ACC112 (cell line): ENCODE data around the gene MAVS.
A peak's percentile ranks its signal among the peaks of the same experiment; 100 is the strongest.

Source experiments
- H2AFZ ChIP-seq: fragments of 200-600 bp; sonication (generic); one replicate; pipeline ENCODE4 v1.6.0; 2017; ENCODE audit warnings: antibody characterized with exemption, low read length; ENCODE audit not compliant: unreplicated experiment
- H3K27ac ChIP-seq: fragments of 200-600 bp; sonication (generic); 2 replicates; pipeline ENCODE4 v1.5.1; 2014; ENCODE audit warnings: low read depth, mild to moderate bottlenecking, antibody characterized with exemption, low read length, moderate library complexity
- H3K27me3 ChIP-seq: fragments of 200-600 bp; sonication (generic); 2 replicates; pipeline ENCODE4 v1.6.1; 2014; ENCODE audit warnings: mild to moderate bottlenecking, antibody characterized with exemption, low read length, moderate library complexity, mixed read lengths; ENCODE audit not compliant: insufficient read depth
- H3K36me3 ChIP-seq: fragments of 200-600 bp; sonication (generic); 2 replicates; pipeline ENCODE4 v1.6.1; 2016; ENCODE audit warnings: mild to moderate bottlenecking, antibody characterized with exemption, low read length, moderate library complexity, mixed read lengths; ENCODE audit not compliant: insufficient read depth
- H3K4me1 ChIP-seq: fragments of 200-600 bp; sonication (generic); one replicate; pipeline ENCODE4 v1.6.1; 2016; ENCODE audit warnings: low read length, mixed read lengths; ENCODE audit not compliant: insufficient read depth, unreplicated experiment, control insufficient read depth
- H3K4me3 ChIP-seq: fragments of 200-600 bp; sonication (generic); 2 replicates; pipeline ENCODE4 v1.5.1; 2014; ENCODE audit warnings: mild to moderate bottlenecking, low read depth, low read length
- H3K79me2 ChIP-seq: fragments of 200-600 bp; sonication (generic); one replicate; pipeline ENCODE4 v1.6.0; 2016; ENCODE audit warnings: low read length; ENCODE audit not compliant: control insufficient read depth, unreplicated experiment, insufficient read depth

MAVS gene

GRCh38 chr20:3911956-3912355 is 65.3 kb downstream of the MAVS start:
- no peak overlapping the region for H2AFZ ChIP-seq
- H3K4me3 ChIP-seq: no peak overlapping the region
- H3K27ac ChIP-seq: no peak overlapping the region
- H3K36me3 ChIP-seq: peaks cover 49% of the 10 kb centered on the region
- no peaks in the 10 kb centered on the region for H3K27me3 ChIP-seq
- no peaks in the 10 kb centered on the region for H3K4me1 ChIP-seq
- H3K79me2 ChIP-seq: peaks cover 89% of the 10 kb centered on the region

GRCh38 chr20:3914446-3914845 is 67.8 kb downstream of the MAVS start:
- Histone ChIP-seq H3K4me1 (peaks cover 12% of the 10 kb centered on the region), H3K27ac (no peak overlapping the region), H3K36me3 (peaks cover 45% of the 10 kb centered on the region), H3K4me3 (no peak overlapping the region), H3K27me3 (no peaks in the 10 kb centered on the region), H3K79me2 (peaks cover 86% of the 10 kb centered on the region), H2AFZ (no peak overlapping the region)

- peaks cover 44% of the 10 kb centered on the region for H3K36me3 ChIP-seq
- no peak overlapping the region for H2AFZ ChIP-seq
- H3K79me2 ChIP-seq: peaks cover 77% of the 10 kb centered on the region
- H3K4me1 ChIP-seq: peaks cover 13% of the 10 kb centered on the region
- H3K4me3 ChIP-seq: no peak overlapping the region
- no peaks in the 10 kb centered on the region for H3K27me3 ChIP-seq
- no peak overlapping the region for H3K27ac ChIP-seq
These were observed 69.1 kb downstream of the MAVS start for GRCh38 chr20:3915691-3916090.

- Histone ChIP-seq H3K4me3 (no peak overlapping the region), H3K4me1 (peaks cover 13% of the 10 kb centered on the region), H3K79me2 (peaks cover 71% of the 10 kb centered on the region), H3K27ac (no peak overlapping the region), H3K36me3 (peaks cover 40% of the 10 kb centered on the region), H2AFZ (no peak overlapping the region), H3K27me3 (no peaks in the 10 kb centered on the region)
These were observed 69.7 kb downstream of the MAVS start for GRCh38 chr20:3916364-3916763.

DNA sequence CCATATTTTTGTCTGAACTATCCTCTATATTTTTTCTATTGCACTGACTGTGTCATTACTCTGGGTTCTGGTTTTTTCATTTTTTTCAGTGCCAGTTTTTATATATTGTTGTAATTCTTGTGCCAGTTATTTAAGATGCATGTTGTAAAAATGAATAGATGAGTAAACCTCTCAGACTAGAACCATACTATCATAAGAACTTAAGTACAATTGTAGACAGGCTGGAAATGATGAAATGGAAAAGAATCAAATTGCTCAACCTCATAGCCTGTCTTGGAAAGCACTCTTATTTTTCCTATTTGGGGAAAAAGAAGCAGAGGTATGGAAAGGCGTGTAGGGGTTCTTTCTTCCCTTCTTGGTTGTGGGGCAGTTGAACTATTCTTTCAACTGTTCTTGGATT is 72.7 kb downstream of the MAVS start:
- Histone ChIP-seq H3K27ac (peak overlapping the region; percentile 11), H3K27me3 (no peaks in the 10 kb centered on the region), H2AFZ (no peak overlapping the region), H3K36me3 (peaks cover 39% of the 10 kb centered on the region), H3K4me3 (no peak overlapping the region), H3K79me2 (peaks cover 64% of the 10 kb centered on the region), H3K4me1 (peaks cover 35% of the 10 kb centered on the region)

DNA sequence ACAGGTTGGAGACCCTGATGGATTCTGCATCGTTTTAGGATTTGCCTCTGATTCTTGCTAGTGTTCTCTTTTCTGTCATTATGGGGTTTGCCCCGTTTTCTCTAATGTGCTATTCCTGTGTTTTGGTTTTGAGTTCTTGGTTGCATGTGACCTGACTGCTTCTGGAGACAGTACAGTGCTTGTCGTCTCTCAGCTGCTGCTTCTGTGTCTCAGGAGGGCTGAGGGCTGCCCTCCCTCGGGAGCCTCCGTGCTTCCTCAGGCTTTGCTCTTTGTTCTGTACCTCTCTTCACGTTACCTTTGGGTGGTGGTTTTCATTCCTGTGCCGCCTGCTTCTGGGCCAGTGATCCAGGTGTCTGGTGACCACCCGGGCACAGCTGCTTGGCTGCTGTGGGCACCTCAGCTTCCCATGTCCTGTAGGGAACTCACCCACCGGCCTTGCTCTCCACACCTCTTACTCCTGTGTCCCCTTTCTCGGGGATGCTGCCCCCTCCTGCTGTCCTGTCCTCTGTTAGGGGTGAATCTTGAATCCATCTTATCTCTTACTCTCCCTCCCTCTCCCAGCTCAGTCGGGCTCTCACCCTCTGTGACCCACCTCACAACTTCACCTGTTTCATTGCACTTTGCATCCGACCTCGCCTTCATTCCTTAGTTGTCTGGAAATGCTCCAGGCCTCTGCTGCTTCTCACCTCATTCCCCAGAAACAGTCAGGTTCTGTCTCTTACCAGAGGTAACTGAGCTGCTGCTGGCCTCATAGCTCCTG is 75.8 kb downstream of the MAVS start:
- Histone ChIP-seq H3K4me3 (no peak overlapping the region), H3K27ac (peak overlapping the region; percentile 42), H3K27me3 (no peaks in the 10 kb centered on the region), H3K79me2 (peaks cover 45% of the 10 kb centered on the region), H2AFZ (no peak overlapping the region), H3K36me3 (peaks cover 24% of the 10 kb centered on the region; the same call in 1 of the 2 replicates), H3K4me1 (peaks cover 55% of the 10 kb centered on the region)

GRCh38 chr20:3922983-3923339 is 76.3 kb downstream of the MAVS start:
- H3K4me1 ChIP-seq: peaks cover 61% of the 10 kb centered on the region
- H3K79me2 ChIP-seq: peaks cover 42% of the 10 kb centered on the region
- no peak overlapping the region for H3K4me3 ChIP-seq
- no peak overlapping the region for H2AFZ ChIP-seq
- H3K36me3 ChIP-seq: peaks cover 24% of the 10 kb centered on the region; the same call in 1 of the 2 replicates
- peak overlapping the region; percentile 42 for H3K27ac ChIP-seq
- no peaks in the 10 kb centered on the region for H3K27me3 ChIP-seq

DNA sequence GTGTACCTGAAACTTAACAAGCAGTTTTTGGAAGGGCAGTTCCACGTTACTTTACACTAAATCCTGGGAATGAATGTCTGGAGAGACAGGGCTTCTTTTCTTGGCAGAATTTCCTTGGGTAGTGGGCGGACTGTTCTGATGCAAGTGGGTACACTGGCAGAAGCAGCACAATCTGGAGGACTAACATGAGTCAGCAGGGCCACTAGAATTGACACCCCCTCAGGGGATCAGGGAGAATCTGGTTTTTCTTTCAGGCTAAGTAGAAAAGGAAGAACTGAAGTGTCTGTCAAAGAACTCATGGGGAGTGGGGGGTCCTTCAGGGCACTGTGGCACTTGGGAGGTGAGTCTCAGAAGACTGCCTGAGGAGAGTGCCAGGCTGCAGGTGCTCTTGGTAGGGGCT is 77.2 kb downstream of the MAVS start:
- Histone ChIP-seq H2AFZ (no peak overlapping the region), H3K4me1 (peaks cover 59% of the 10 kb centered on the region), H3K27ac (peak overlapping the region; percentile 42), H3K4me3 (no peak overlapping the region), H3K79me2 (peaks cover 34% of the 10 kb centered on the region), H3K36me3 (peaks cover 18% of the 10 kb centered on the region; the same call in 1 of the 2 replicates), H3K27me3 (no peaks in the 10 kb centered on the region)

GRCh38 chr20:3924304-3925112 is 77.9 kb downstream of the MAVS start:
- no peaks in the 10 kb centered on the region for H3K27me3 ChIP-seq
- no peak overlapping the region for H3K4me3 ChIP-seq
- peaks cover 28% of the 10 kb centered on the region for H3K79me2 ChIP-seq
- H3K36me3 ChIP-seq: peaks cover 18% of the 10 kb centered on the region; the same call in 1 of the 2 replicates
- H2AFZ ChIP-seq: no peak overlapping the region
- H3K27ac ChIP-seq: peak overlapping the region; percentile 42; the same call in 1 of the 2 replicates
- H3K4me1 ChIP-seq: peaks cover 57% of the 10 kb centered on the region

GRCh38 chr20:3925113-3925695 is 78.6 kb downstream of the MAVS start:
- Histone ChIP-seq H3K79me2 (peaks cover 27% of the 10 kb centered on the region), H3K27ac (no peak overlapping the region), H2AFZ (no peak overlapping the region), H3K4me1 (peaks cover 62% of the 10 kb centered on the region), H3K4me3 (no peak overlapping the region), H3K36me3 (peaks cover 14% of the 10 kb centered on the region; the same call in 1 of the 2 replicates), H3K27me3 (no peaks in the 10 kb centered on the region)
